Stimulated activated naive B cell treated with anti-CD40 and anti-IgM and Interleukin-4, amounts not matched to agents 10 μg/mL and 1 μg/mL and 100 μg/mL, for 72 hours (primary cell): ENCODE data around the gene MTFR1L.
"Not testable (repeated sequence)": the region's sequence is repeated elsewhere in the genome, so short reads cannot be mapped to it uniquely, and the experiment has no call there.

Experiments used
- ATAC-seq, 2 donors: fragments of 150-1000 bp; cut with Tn5 transposase; replicated peaks; 2 replicates each; pipeline ENCODE4 v1.10.0; 2021; ENCODE audit warnings: moderate library complexity in 1 of 2
- DNase-seq: peaks from one replicate; pipeline ENCODE4 v3.0.0; 2021
- H3K27ac Mint-ChIP-seq: one replicate; pipeline ENCODE4 v1.8.0; 2022; ENCODE audit warnings: mild to moderate bottlenecking, mixed read lengths
- H3K27me3 Mint-ChIP-seq, 2 donors: one replicate each; pipeline ENCODE4 v1.8.0; 2022; ENCODE audit warnings: mixed read lengths in 2 of 2
- H3K36me3 Mint-ChIP-seq, 2 donors: one replicate each; pipeline ENCODE4 v1.8.0; 2022; ENCODE audit warnings: mixed read lengths in 2 of 2, mild to moderate bottlenecking in 1 of 2
- H3K4me1 Mint-ChIP-seq, 2 donors: one replicate each; pipeline ENCODE4 v1.8.0; 2022; ENCODE audit warnings: mixed read lengths in 2 of 2, mild to moderate bottlenecking in 1 of 2
- H3K4me3 Mint-ChIP-seq, 2 donors: one replicate each; pipeline ENCODE4 v1.8.0; 2022; ENCODE audit warnings: mild to moderate bottlenecking in 2 of 2, mixed read lengths in 2 of 2, moderate library complexity in 1 of 2
- H3K9me3 Mint-ChIP-seq, 2 donors: one replicate each; pipeline ENCODE4 v1.8.0; 2022; ENCODE audit warnings: mixed read lengths in 2 of 2, mild to moderate bottlenecking in 1 of 2

Gene MTFR1L

GRCh38 chr1:25839808-25840207, 20.1 kb downstream of the MTFR1L start:
- ATAC-seq, H3K9me3 Mint-ChIP-seq, H3K4me1 Mint-ChIP-seq, H3K36me3 Mint-ChIP-seq, DNase-seq, H3K27me3 Mint-ChIP-seq, H3K4me3 Mint-ChIP-seq, H3K27ac Mint-ChIP-seq: not testable (repeated sequence)

DNA sequence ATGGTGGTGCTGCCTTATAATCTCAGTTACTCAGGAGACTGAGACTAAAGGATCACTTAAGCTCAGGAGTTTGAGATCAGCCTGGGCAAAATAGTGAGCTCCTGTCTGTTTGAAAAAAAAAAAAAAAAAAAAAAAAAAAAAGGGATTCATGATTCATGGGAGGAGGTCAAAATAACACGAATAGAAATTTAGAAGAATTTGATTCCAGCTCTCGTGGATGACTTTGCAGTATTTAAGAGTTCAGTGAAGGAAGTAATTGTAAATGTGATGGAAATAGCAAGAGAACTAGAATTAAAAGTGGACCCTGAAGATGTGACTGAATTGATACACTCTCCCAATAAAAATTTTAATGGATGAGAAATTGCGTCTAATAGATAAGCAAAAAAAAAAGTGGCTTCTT, 23.7 kb downstream of the MTFR1L start:
- Mint-ChIP-seq H3K36me3 (peaks cover 2 to 6% of the 10 kb centered on the region in 2 donors), H3K4me1 (peaks cover 10 to 12% of the 10 kb centered on the region in 2 donors), H3K9me3 (peaks cover 0 to 4% of the 10 kb centered on the region in 2 donors), H3K4me3 (no peak overlapping the region), H3K27ac (no peak overlapping the region), H3K27me3 (no peaks in the 10 kb centered on the region)
- DNase-seq = no peak
- ATAC-seq = no peak

- H3K9me3 Mint-ChIP-seq = peaks cover 0 to 4% of the 10 kb centered on the region in 2 donors
- H3K36me3 Mint-ChIP-seq = peaks cover 2 to 5% of the 10 kb centered on the region in 2 donors
- peak overlapping the region; percentile 4 to 15 for H3K4me3 Mint-ChIP-seq
- no peaks in the 10 kb centered on the region for H3K27me3 Mint-ChIP-seq
- ATAC-seq (peak; percentile 92 to 94), DNase-seq (no peak)
- H3K4me1 Mint-ChIP-seq = peaks cover 10 to 12% of the 10 kb centered on the region in 2 donors
- H3K27ac Mint-ChIP-seq = peak overlapping the region; percentile 90
Observed at GRCh38 chr1:25844536-25845337, 25.0 kb downstream of the MTFR1L start.

GRCh38 chr1:25845664-25846063, 25.9 kb downstream of the MTFR1L start:
- Mint-ChIP-seq H3K27me3 (no peaks in the 10 kb centered on the region), H3K27ac (peak overlapping the region; percentile 70), H3K4me3 (no peak overlapping the region), H3K4me1 (peaks cover 10 to 12% of the 10 kb centered on the region in 2 donors), H3K9me3 (no peaks in the 10 kb centered on the region), H3K36me3 (no peaks in the 10 kb centered on the region)
- ATAC-seq (no peak), DNase-seq (no peak)

GRCh38 chr1:25847929-25848328, 28.2 kb downstream of the MTFR1L start:
- no peak for DNase-seq
- H3K4me1 Mint-ChIP-seq = peaks cover 10 to 12% of the 10 kb centered on the region in 2 donors
- no peak overlapping the region for H3K27ac Mint-ChIP-seq
- H3K4me3 Mint-ChIP-seq = no peak overlapping the region
- H3K9me3 Mint-ChIP-seq = no peaks in the 10 kb centered on the region
- ATAC-seq = no peak
- no peaks in the 10 kb centered on the region for H3K36me3 Mint-ChIP-seq
- no peaks in the 10 kb centered on the region for H3K27me3 Mint-ChIP-seq

- Mint-ChIP-seq H3K27ac (no peak overlapping the region), H3K4me1 (peaks cover 10 to 12% of the 10 kb centered on the region in 2 donors), H3K27me3 (no peaks in the 10 kb centered on the region), H3K36me3 (no peaks in the 10 kb centered on the region), H3K9me3 (no peaks in the 10 kb centered on the region), H3K4me3 (no peak overlapping the region)
- no peak for ATAC-seq
- DNase-seq = no peak
Observed at GRCh38 chr1:25848531-25848930, 28.8 kb downstream of the MTFR1L start.

DNA sequence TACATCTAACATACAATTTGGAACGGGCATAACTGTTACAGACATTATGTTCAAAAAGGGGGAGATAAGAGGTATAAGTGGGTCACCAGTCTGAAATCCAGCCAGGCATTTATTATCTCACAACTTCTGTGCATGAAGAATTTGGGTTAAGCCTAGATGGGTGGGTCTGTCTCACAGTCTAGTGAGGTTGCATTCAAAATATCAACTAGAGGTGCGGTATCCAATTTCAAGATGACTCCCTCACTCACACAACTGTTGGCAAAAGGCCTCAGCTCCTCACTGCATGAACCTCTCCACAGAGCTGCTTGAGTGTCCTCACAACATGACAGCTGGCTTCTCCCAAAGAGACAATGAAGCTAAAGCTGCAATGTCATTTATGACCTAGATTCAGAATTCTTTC, 34.8 kb downstream of the MTFR1L start:
- Mint-ChIP-seq H3K27ac (no peak overlapping the region), H3K4me1 (peaks cover 11 to 12% of the 10 kb centered on the region in 2 donors), H3K4me3 (no peak overlapping the region), H3K27me3 (no peaks in the 10 kb centered on the region), H3K36me3 (no peaks in the 10 kb centered on the region), H3K9me3 (no peaks in the 10 kb centered on the region)
- ATAC-seq = no peak
- no peak for DNase-seq

DNA sequence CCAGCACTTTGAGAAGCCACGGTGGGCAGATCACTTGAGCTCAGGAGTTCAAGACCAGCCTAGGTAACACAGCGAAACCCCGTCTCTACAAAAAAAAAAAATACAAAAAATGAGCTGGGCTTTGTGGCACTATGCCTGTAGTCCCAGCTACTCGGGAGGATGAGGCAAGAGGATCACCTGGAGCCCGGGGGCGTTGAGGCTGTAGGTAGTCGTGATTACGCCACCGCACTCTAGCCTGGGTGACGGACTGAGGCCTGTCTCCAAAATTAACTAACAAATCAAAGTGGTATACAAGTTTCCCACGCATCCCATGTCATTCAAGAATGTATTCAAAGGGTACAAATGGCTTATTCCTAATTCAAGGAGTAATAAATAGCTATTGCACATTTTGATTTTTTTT, 37.1 kb downstream of the MTFR1L start:
- DNase-seq (no peak), ATAC-seq (no peak)
- Mint-ChIP-seq H3K9me3 (no peaks in the 10 kb centered on the region), H3K4me1 (peaks cover 19 to 26% of the 10 kb centered on the region in 2 donors), H3K36me3 (no peaks in the 10 kb centered on the region), H3K4me3 (no peak overlapping the region), H3K27ac (no peak overlapping the region), H3K27me3 (no peaks in the 10 kb centered on the region)

DNA sequence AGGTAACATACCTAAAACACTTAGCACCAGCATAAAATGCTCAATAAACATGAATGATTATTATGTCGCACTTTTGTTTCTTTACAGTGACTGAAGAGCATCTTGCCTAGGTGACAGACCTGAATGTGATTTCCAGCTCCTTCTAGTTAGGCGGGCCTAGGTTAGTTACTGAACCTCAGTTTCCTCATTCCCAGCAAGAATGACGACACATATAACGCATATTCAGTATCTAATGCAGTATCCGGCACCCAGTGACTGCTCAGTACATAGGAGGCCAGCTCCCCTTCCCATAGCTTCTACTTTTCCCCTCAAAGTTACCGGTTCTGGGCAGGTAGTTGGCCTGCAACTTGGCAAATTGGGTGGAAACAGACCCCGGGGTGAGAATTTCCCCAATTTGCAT, 38.7 kb downstream of the MTFR1L start:
- no peaks in the 10 kb centered on the region for H3K9me3 Mint-ChIP-seq

GRCh38 chr1:25858906-25859789, 39.4 kb downstream of the MTFR1L start, which contains the start of gene AUNIP:
AUNIP (minus strand) TSS chr1:25859457; CDS start chr1:25859357, 100 bp downstream.
- peaks cover 4 to 12% of the 10 kb centered on the region in 2 donors for H3K36me3 Mint-ChIP-seq
- peak within 1 kb of the TSS; percentile 88 to 92 for H3K4me3 Mint-ChIP-seq
- DNase-seq = peak; percentile 90
- no peaks in the 10 kb centered on the region for H3K9me3 Mint-ChIP-seq
- peak; percentile 91 to 94 for ATAC-seq
- H3K4me1 Mint-ChIP-seq = peaks cover 19 to 26% of the 10 kb centered on the region in 2 donors
- H3K27ac Mint-ChIP-seq = peak within 1 kb of the TSS; percentile 92
- no peaks in the 10 kb centered on the region for H3K27me3 Mint-ChIP-seq

More for the DNA sequence above, 38.7 kb downstream of the MTFR1L start:
- H3K27ac Mint-ChIP-seq = peak overlapping the region; percentile 92
- ATAC-seq = no peak
- peaks cover 19 to 26% of the 10 kb centered on the region in 2 donors for H3K4me1 Mint-ChIP-seq
- DNase-seq = no peak
- peak overlapping the region; percentile 88 to 92 for H3K4me3 Mint-ChIP-seq
- H3K36me3 Mint-ChIP-seq = peaks cover 4 to 12% of the 10 kb centered on the region in 2 donors
- H3K27me3 Mint-ChIP-seq = no peaks in the 10 kb centered on the region

DNA sequence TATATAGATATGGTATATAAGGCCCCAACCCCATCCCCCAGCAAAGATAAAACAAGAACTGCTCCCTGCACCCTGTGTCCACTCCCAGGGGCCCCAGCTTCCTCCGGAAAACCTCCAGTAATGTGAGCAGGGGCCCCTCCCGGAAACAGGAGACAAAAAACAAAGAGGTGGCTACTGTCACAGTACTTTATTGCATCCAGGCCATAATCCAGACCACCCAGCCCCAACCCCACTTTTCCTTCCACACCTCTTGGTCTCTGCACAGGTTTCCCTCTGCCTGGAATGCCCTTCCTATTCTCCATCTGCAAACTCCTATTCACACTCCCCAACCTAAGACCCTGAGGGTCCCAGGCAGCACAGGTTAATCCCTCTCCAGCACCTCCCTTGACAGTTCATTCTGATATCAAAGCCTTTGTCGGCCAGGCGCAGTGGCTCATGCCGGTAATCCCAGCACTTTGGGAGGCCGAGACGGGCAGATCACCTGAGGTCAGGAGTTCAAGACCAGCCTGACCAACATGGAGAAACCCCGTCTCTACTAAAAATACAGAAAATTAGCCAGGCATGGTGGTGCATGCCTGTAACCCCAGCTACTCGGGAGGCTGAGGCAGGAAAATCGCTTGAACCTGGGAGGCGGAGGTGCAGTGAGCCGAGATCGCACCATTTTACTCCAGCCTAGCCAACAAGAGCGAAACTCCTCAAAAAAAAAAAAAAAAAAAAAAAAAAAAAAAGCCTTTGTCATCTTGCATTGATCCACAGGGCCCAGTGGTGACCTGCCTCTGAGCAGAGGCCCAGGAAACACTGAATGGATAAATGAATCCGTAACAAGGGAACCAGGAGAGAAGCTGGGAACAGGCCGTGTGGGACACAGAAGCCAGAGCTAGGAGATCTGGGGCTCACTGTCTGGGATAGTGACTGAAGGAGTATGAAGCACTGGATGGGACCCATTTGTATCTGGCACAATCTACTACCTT, 41.8 kb downstream of the MTFR1L start:
- ATAC-seq = no peak
- peak overlapping the region; percentile 44 for H3K27ac Mint-ChIP-seq

DNA sequence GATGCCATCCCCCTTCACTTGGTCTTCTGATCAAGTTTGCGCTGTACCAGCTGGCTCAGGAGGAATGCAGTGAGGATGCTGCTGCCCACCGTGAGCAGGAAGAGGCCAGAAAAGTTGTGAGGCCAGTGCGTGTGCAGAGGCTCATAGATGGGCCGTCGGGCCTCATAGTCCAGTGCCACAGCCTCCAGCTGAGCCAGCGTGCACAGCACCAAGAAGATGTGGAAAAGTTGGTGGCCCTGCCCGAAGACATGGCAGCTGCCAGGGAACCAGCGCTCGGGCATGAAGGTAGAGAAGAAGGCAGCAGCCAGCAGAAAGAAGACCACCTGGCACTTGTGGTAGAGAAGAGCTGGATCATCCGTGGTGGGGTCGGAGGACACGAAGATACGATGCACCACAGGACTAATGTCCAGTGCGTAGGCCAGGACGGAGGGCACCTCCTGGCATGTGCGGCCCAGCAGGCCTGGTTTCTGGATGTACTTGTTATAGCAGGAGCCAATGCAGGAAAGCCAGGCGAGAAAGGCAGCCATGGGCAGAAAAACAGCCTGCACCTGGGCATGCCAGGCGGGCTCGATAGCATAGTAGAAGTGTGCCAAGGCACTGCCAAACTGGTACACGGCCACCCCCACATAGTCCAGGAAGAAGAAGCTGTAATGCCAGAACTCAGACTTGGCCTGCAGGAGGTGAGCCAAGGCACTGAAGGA, 43.2 kb downstream of the MTFR1L start:
- DNase-seq = no peak
- H3K4me1 Mint-ChIP-seq = peaks cover 19 to 26% of the 10 kb centered on the region in 2 donors
- H3K4me3 Mint-ChIP-seq = no peak overlapping the region
- H3K36me3 Mint-ChIP-seq = peaks cover 7 to 24% of the 10 kb centered on the region in 2 donors
- no peak for ATAC-seq
- no peak overlapping the region for H3K27ac Mint-ChIP-seq
- no peaks in the 10 kb centered on the region for H3K9me3 Mint-ChIP-seq
- no peaks in the 10 kb centered on the region for H3K27me3 Mint-ChIP-seq

More for the DNA sequence above, 41.8 kb downstream of the MTFR1L start:
- H3K27me3 Mint-ChIP-seq = no peaks in the 10 kb centered on the region
- H3K9me3 Mint-ChIP-seq = no peaks in the 10 kb centered on the region
- no peak for DNase-seq
- H3K4me3 Mint-ChIP-seq = peak overlapping the region in 1 of 2 donors; percentile 3
- peaks cover 19 to 26% of the 10 kb centered on the region in 2 donors for H3K4me1 Mint-ChIP-seq
- peaks cover 7 to 17% of the 10 kb centered on the region in 2 donors for H3K36me3 Mint-ChIP-seq
